T-cell (primary cell): ENCODE measurements around the gene C9orf50. TPM values are rescaled to one million over a fixed set of nuclear protein-coding genes. Genes with fewer than 3 reads are reported as not detected.
A peak's percentile ranks its signal among the peaks of the same experiment; 100 is the strongest.

ENCODE experiments used
- ATAC-seq, 4 experiments: fragments of 200-7000 bp in 3 of 4; fragments of 150-1000 bp in 1 of 4; cut with Tn5 transposase; replicated peaks in 1 of 4; 1 replicate in 3 of 4; 2 replicates in 1 of 4; pipeline ENCODE4 v1.10.0; 2021; ENCODE audit warnings: moderate library complexity in 3 of 4, mild to moderate bottlenecking in 2 of 4, moderate number of reproducible peaks in 1 of 4
- CTCF ChIA-PET, 2 donors: fragments of 300-600 bp; sonication (Branson Sonifier 250); formaldehyde crosslinking; loops; one replicate each; lab custom pipeline; 2022; ENCODE audit warnings: antibody characterized with exemption in 2 of 2; lab: Charles Lee
- POLR2A ChIA-PET, 2 donors: fragments of 300-600 bp; sonication (Branson Sonifier 250); formaldehyde crosslinking; loops; one replicate each; lab custom pipeline; 2022; ENCODE audit warnings: antibody characterized with exemption in 2 of 2; lab: Charles Lee
- DNase-seq, 35 experiments: peaks; one replicate each; pipeline versions ENCODE4 v3.0.0 to v3.0.0-alpha.2; 2013 to 2023
- H3K27ac ChIP-seq: one replicate; pipeline ENCODE4 v1.5.1; 2013; ENCODE audit warnings: low read length
- H3K27me3 ChIP-seq, 2 experiments: replicated peaks in 1 of 2; 1 replicate in 1 of 2; 2 replicates in 1 of 2; pipeline versions ENCODE4 v1.6.1 to v1.7.0; 2013; ENCODE audit warnings: low read length in 1 of 2, mixed read lengths in 1 of 2; ENCODE audit not compliant: control insufficient read depth in 2 of 2, insufficient read depth in 2 of 2; ENCODE audit errors: extremely low read depth in 1 of 2
- H3K36me3 ChIP-seq, 2 donors: 1 replicate in 1 of 2; 2 replicates in 1 of 2; pipeline versions ENCODE4 v1.6.1 to v1.7.0; 2013; ENCODE audit warnings: low read length in 1 of 2; ENCODE audit not compliant: control insufficient read depth in 2 of 2, insufficient read depth in 1 of 2; ENCODE audit errors: extremely low read depth in 1 of 2
- H3K4me1 ChIP-seq, 2 experiments: 1 replicate in 1 of 2; 2 replicates in 1 of 2; pipeline versions ENCODE4 v1.6.1 to v1.7.0; 2013; ENCODE audit warnings: low read length in 2 of 2, mixed read lengths in 1 of 2; ENCODE audit not compliant: insufficient read depth in 2 of 2, control insufficient read depth in 1 of 2; ENCODE audit errors: extremely low read depth in 1 of 2
- H3K4me3 ChIP-seq, 2 donors: 1 replicate in 1 of 2; 2 replicates in 1 of 2; pipeline versions ENCODE4 v1.5.1 to v1.7.0; 2013; ENCODE audit warnings: mild to moderate bottlenecking in 2 of 2, low read length in 1 of 2, moderate library complexity in 1 of 2; ENCODE audit not compliant: control insufficient read depth in 1 of 2; ENCODE audit errors: extremely low read depth in 1 of 2
- H3K9me3 ChIP-seq: 2 replicates; pipeline ENCODE4 v1.7.0; 2013
- H3K27ac Mint-ChIP-seq, 2 donors: one replicate each; pipeline ENCODE4 v1.8.0; 2020 to 2021; ENCODE audit warnings: mild to moderate bottlenecking in 2 of 2, mixed read lengths in 2 of 2
- H3K27me3 Mint-ChIP-seq, 2 donors: one replicate each; pipeline ENCODE4 v1.8.0; 2021 to 2022; ENCODE audit warnings: mixed read lengths in 2 of 2
- H3K36me3 Mint-ChIP-seq: one replicate; pipeline ENCODE4 v1.8.0; 2021; ENCODE audit warnings: mixed read lengths
- H3K4me1 Mint-ChIP-seq, 3 donors: one replicate each; pipeline ENCODE4 v1.8.0; 2020 to 2022; ENCODE audit warnings: mixed read lengths in 3 of 3, mild to moderate bottlenecking in 1 of 3
- H3K4me3 Mint-ChIP-seq, 3 donors: one replicate each; pipeline ENCODE4 v1.8.0; 2020 to 2022; ENCODE audit warnings: mild to moderate bottlenecking in 3 of 3, mixed read lengths in 3 of 3, moderate library complexity in 3 of 3
- H3K9me3 Mint-ChIP-seq, 3 donors: one replicate each; pipeline ENCODE4 v1.8.0; 2020 to 2022; ENCODE audit warnings: mixed read lengths in 3 of 3
- WGBS: methylation state at CpG from one replicate; pipeline ENCODE4 v1.1.5; 2013; ENCODE audit warnings: missing lambda C conversion rate; ENCODE audit not compliant: insufficient coverage; 5-methylcytosine and 5-hydroxymethylcytosine counted together
- total RNA-seq, 35 experiments: library from RNA in 6 of 35; stranded (reverse) in 6 of 35; fragments of 120-200 nt in 1 of 35; gene quantifications; one replicate each; pipeline versions ENCODE4 v1.2.1 to v1.2.4 and lab custom pipeline; 2013 to 2026

Gene C9orf50
- total RNA-seq, 5 donors from 2014 or later (not counting 1 experiment from before 2014, with no cell fraction given), result not detected

DNA sequence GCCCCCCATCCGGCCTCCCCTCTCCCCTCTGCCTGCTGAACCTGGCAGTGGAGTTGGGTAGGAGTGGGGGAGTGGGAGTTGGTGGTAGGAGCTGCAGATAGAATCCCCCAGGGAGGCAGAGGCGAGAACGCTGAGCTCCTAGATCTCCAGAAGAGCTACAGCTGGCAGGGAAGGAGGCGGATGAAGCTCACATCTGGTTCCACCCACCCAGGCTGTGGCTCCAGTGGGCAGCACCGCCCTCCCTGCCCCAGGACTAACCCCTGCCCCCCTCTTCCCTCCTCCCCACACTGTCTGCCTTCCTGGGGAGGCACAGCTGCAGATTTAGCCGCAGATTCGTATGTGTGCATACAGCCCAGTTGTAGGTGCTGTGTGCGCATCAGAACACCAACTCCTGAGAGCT, 34.2 kb downstream of the C9orf50 start:
- WGBS, result 73% methylated on average over 7 of the region's 8 CpGs
- peak overlapping the region in 1 of 2 donors; percentile 85 for H3K27ac Mint-ChIP-seq
- no peak overlapping the region for H3K4me3 Mint-ChIP-seq
- H3K4me3 ChIP-seq, result no peak overlapping the region
- H3K9me3 Mint-ChIP-seq, result no peaks in the 10 kb centered on the region
- H3K27me3 Mint-ChIP-seq, result peaks cover 6 to 7% of the 10 kb centered on the region in 2 donors
- no peaks in the 10 kb centered on the region for H3K27me3 ChIP-seq
- peak overlapping the region; percentile 24 for H3K27ac ChIP-seq
- CTCF ChIA-PET, result no interaction called here
- ATAC-seq, result peak in 3 of 4 experiments; percentile 55 to 64 (median 60)
- H3K36me3 Mint-ChIP-seq, result no peaks in the 10 kb centered on the region
- peaks cover 0 to 2% of the 10 kb centered on the region in 2 donors for H3K36me3 ChIP-seq
- H3K4me1 Mint-ChIP-seq, result peaks cover 13 to 42% (median 27%) of the 10 kb centered on the region in 3 donors
- DNase-seq, result peak in 7 of 35 experiments; percentile 23 to 46 (median 35)
- H3K4me1 ChIP-seq, result peaks cover 26 to 49% of the 10 kb centered on the region in 2 experiments
- no peaks in the 10 kb centered on the region for H3K9me3 ChIP-seq
- POLR2A ChIA-PET, result no interaction called here

DNA sequence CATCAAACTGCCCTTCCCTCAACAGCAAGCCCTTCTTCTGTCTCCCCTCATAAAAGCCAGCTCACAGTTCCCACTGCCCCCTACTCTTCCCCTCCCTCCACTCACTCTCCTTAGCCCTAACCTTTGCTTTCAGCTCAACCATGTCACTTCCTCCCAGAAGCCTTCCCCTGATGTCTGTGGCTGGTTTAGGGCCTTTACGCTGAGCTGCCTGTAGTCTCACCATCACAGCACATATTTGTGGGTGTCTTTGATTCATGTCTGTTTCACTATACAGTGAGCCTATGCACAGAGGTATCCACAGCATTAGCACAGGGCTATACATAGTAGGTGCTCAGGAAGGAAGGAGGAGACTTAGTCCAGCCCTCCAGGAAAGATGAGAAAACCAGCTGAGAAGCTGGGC, 34.7 kb downstream of the C9orf50 start:
- H3K36me3 Mint-ChIP-seq, result no peaks in the 10 kb centered on the region
- WGBS, result no CpG with 5 or more reads among the region's 1 CpG
- no peaks in the 10 kb centered on the region for H3K27me3 ChIP-seq
- POLR2A ChIA-PET, result no interaction called here
- H3K4me3 ChIP-seq, result no peak overlapping the region
- H3K36me3 ChIP-seq, result peaks cover 0 to 2% of the 10 kb centered on the region in 2 donors
- peak overlapping the region; percentile 24 for H3K27ac ChIP-seq
- peak overlapping the region in 1 of 2 donors; percentile 85 for H3K27ac Mint-ChIP-seq
- CTCF ChIA-PET, result no interaction called here
- H3K4me3 Mint-ChIP-seq, result no peak overlapping the region
- peaks cover 26 to 52% of the 10 kb centered on the region in 2 experiments for H3K4me1 ChIP-seq
- H3K9me3 ChIP-seq, result no peaks in the 10 kb centered on the region
- no peaks in the 10 kb centered on the region for H3K9me3 Mint-ChIP-seq
- peak in 1 of 35 experiments; percentile 51 for DNase-seq
- ATAC-seq, result peak in 3 of 4 experiments; percentile 34 to 61 (median 44)
- H3K27me3 Mint-ChIP-seq, result peaks cover 6 to 7% of the 10 kb centered on the region in 2 donors
- peaks cover 13 to 43% (median 29%) of the 10 kb centered on the region in 3 donors for H3K4me1 Mint-ChIP-seq

DNA sequence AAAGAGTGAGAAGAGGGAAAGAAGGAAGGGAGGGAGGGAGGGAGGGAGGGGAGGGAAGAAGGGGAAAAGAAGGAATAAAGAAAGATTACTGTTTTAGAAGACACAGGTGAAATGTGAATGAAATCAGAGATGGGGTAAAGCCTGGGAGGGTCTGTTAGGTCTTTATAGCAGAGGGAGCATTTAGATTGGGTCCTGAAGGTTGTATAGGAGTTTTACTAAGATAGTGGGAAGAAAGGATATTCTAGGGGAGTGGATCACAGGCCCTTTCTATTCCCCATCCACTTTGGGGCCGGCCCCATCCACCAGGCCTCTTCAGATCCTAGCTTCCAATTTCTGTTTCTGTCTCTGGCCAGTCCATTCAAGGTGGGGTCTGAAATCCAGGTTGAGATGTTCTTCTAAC, 35.5 kb downstream of the C9orf50 start:
- ATAC-seq, result no peak
- Histone ChIP-seq H3K36me3 (peaks cover 0 to 2% of the 10 kb centered on the region in 2 donors), H3K27me3 (no peaks in the 10 kb centered on the region), H3K4me3 (no peak overlapping the region), H3K4me1 (peaks cover 29 to 61% of the 10 kb centered on the region in 2 experiments), H3K27ac (no peak overlapping the region), H3K9me3 (no peaks in the 10 kb centered on the region)
- Mint-ChIP-seq H3K4me3 (no peak overlapping the region), H3K36me3 (no peaks in the 10 kb centered on the region), H3K27me3 (peaks cover 6 to 7% of the 10 kb centered on the region in 2 donors), H3K27ac (peak overlapping the region in 1 of 2 donors; percentile 91), H3K9me3 (no peaks in the 10 kb centered on the region), H3K4me1 (peaks cover 19 to 51% (median 35%) of the 10 kb centered on the region in 3 donors)
- ChIA-PET POLR2A (no interaction called here), CTCF (interaction anchor here in 1 of 2 donors (1.1 kb wide), 1 partner anchor 39 kb away, joined by 3 read pairs; no protein-coding TSS in a partner anchor)
- DNase-seq, result no peak
- no CpG with 5 or more reads among the region's 1 CpG for WGBS

DNA sequence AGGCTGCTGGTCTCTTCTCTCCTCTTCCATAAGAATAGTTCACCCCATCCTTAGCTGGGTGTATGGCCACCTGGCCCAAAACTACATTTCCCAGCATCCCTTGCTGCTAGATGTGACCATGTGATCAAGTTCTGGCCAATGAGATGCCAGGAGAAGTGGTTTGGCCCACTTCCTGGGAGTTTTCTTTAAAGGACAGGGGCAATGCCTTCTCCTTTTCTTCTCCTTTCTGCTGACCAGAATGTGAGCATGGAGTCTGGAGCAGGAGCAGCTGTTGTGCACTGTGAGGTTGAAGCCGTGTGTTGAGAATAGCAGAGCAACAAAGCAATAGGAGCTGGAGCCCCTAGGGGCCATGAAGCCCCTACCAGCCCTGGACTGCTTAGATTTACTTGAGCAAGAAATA, 36.8 kb downstream of the C9orf50 start:
- H3K9me3 Mint-ChIP-seq, result no peaks in the 10 kb centered on the region
- Histone ChIP-seq H3K27ac (peak overlapping the region; percentile 24), H3K27me3 (no peaks in the 10 kb centered on the region), H3K36me3 (no peaks in the 10 kb centered on the region), H3K9me3 (no peaks in the 10 kb centered on the region), H3K4me3 (no peak overlapping the region), H3K4me1 (peaks cover 38 to 73% of the 10 kb centered on the region in 2 experiments)
- ATAC-seq (peak; percentile 59 to 88 (median 67)), DNase-seq (peak in 34 of 35 experiments; percentile 29 to 84 (median 54))
- CTCF ChIA-PET, result interaction anchor here (0.6 to 1.5 kb wide), 2 partner anchors 24 to 441 kb away, joined by 4 to 7 read pairs; no protein-coding TSS in a partner anchor
- H3K4me1 Mint-ChIP-seq, result peaks cover 31 to 63% (median 47%) of the 10 kb centered on the region in 3 donors
- H3K27me3 Mint-ChIP-seq, result peaks cover 4 to 5% of the 10 kb centered on the region in 2 donors
- no peaks in the 10 kb centered on the region for H3K36me3 Mint-ChIP-seq
- 83% methylated on average over 1 of the region's 1 CpG for WGBS
- POLR2A ChIA-PET, result interaction anchor here in 1 of 2 donors (0.5 kb wide), 1 partner anchor 19 kb away, joined by 3 read pairs; no protein-coding TSS in a partner anchor
- H3K27ac Mint-ChIP-seq, result peak overlapping the region; percentile 73 to 91
- H3K4me3 Mint-ChIP-seq, result peak overlapping the region in 1 of 3 donors; percentile 28

DNA sequence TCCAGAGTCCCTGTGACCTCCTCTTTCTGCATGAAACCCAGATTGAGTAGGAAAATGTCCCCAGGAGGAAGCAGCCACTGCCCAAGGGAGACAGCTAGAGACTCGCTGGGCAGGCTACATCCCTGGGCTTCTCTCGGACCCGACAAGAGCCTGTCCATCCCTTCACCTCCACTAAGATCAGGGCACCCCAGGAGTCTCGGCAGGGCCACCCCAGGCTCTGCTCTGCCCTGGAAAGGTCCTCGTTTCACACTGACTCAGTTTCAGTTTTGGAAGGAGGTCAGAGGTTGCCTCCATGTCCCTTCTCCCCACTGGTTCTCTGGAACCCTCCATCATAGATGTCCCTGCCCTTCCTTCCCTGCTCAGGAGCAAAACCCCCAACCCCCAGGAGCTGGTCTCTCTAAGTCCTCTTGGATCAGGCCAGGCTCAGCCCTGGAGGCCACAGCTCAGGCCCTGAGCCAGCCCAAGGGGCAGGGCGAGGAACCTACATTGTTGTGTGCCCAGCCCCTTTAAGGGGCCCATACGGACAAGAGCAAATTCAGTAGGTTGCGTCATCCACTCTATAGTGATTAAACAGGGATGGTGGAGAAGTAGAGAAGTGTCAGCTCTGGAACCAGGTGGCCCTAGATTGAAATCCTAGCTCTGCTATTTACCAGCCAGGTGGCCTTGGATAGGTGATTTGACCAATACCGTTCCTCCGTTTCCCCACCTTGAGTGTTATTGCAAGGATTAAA, 37.4 kb downstream of the C9orf50 start:
- Histone ChIP-seq H3K4me3 (no peak overlapping the region), H3K36me3 (no peaks in the 10 kb centered on the region), H3K4me1 (peaks cover 38 to 74% of the 10 kb centered on the region in 2 experiments), H3K27ac (no peak overlapping the region), H3K27me3 (no peaks in the 10 kb centered on the region), H3K9me3 (no peaks in the 10 kb centered on the region)
- Mint-ChIP-seq H3K27ac (peak overlapping the region in 1 of 2 donors; percentile 39), H3K9me3 (no peaks in the 10 kb centered on the region), H3K36me3 (no peaks in the 10 kb centered on the region), H3K27me3 (no peaks in the 10 kb centered on the region), H3K4me3 (no peak overlapping the region), H3K4me1 (peaks cover 34 to 63% (median 48%) of the 10 kb centered on the region in 3 donors)
- CTCF ChIA-PET, result interaction anchor here in 1 of 2 donors (1.5 kb wide), 1 partner anchor 441 kb away, joined by 4 read pairs; no protein-coding TSS in a partner anchor
- 62% methylated on average over 7 of the region's 10 CpGs for WGBS
- POLR2A ChIA-PET, result no interaction called here
- no peak for ATAC-seq
- DNase-seq, result no peak

DNA sequence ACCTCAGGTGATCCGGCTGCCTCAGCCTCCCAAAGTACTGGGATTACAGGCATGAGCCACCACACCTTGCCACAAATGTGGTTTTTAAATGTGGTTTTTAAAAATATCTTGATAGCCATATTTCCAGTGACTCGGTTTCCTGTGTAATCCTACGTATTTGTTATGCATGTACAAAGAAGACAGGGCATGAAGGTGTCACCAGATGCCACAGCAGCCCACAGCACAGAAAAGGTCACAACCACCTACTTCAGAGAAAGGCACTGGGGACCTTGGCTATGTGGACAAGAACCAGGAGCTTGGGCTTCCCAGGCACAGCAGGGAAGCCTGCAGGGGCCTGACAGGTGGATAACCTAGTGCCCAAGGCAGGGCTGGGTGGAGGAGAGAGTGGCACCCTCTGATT, 38.0 kb downstream of the C9orf50 start:
- Histone ChIP-seq H3K4me1 (peaks cover 38 to 74% of the 10 kb centered on the region in 2 experiments), H3K9me3 (no peaks in the 10 kb centered on the region), H3K4me3 (no peak overlapping the region), H3K36me3 (no peaks in the 10 kb centered on the region), H3K27ac (no peak overlapping the region), H3K27me3 (no peaks in the 10 kb centered on the region)
- Mint-ChIP-seq H3K4me3 (no peak overlapping the region), H3K27me3 (no peaks in the 10 kb centered on the region), H3K36me3 (no peaks in the 10 kb centered on the region), H3K4me1 (peaks cover 34 to 63% (median 51%) of the 10 kb centered on the region in 3 donors), H3K9me3 (no peaks in the 10 kb centered on the region), H3K27ac (no peak overlapping the region)
- no peak for DNase-seq
- no CpG with 5 or more reads among the region's 3 CpGs for WGBS
- ChIA-PET CTCF (interaction anchor here in 1 of 2 donors (1.5 kb wide), 1 partner anchor 440 kb away, joined by 4 read pairs; no protein-coding TSS in a partner anchor), POLR2A (no interaction called here)
- peak in 1 of 4 experiments; percentile 18 for ATAC-seq
